Eye (tissue), 1 donor: ENCODE measurements around the gene OSTF1.

Experiments
- DNase-seq: peaks from one replicate; pipeline ENCODE4 v3.0.0-alpha.2; 2015

Gene OSTF1

DNA sequence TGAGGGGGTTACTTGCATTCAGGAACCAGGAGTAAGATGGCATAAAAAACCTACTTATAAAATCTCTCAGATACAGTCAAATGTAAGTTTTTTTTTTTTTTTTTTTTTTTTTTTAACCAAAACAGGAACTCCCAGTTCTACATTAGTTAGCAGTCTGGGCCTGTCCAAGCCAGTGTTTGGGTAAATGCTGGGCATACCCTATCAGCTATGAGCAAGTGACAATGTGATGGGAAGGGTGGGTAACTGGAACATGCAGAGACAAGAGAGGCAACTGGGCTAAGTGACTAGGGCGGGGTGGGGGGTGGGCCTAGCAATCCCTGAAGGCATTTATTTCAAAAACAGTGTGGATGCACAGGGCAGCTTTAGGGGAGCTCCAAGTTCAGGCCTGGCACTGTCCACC lies 2.7 kb upstream of the OSTF1 start:
- DNase-seq, result no peak

DNA sequence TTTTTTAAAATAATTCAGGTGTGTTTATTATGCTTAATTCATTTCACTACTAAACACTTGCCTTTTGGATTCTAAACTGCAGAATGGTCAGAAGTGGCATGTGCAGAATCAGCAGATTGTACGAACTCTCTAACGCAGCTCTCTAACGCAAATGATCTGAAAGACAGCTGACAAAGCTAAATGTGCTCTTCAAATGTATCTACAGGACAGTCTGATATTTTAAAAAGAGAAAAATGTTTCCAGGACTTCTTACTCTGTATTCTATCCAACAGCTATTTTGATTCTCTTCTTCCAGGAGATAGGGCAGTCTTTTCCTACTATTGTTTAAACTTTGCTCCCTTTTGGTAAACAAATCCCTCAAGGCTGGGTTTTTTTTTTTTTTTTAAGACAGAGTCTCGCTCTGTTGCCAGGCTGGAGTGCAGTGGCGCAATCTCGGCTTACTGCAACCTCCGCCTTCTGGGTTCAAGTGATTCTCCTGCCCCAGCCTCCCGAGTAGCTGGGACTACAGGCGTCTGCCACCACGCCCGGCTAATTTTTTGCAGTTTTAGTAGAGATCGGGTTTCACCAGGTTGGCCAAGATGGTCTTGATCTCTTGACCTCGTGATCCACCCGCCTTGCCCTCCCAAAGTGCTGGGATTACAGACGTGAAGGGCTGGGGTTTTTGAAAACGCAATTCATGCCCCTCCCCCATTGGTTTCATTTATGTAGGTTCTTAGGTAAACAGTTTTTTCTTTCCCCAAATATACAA lies 1.6 kb upstream of the OSTF1 start:
- no peak for DNase-seq

- peak; percentile 66 for DNase-seq
These were observed 958 bp upstream of the OSTF1 start for GRCh38 chr9:75087289-75087823.

- peak; percentile 80 for DNase-seq
These were observed 495 bp downstream of the OSTF1 start for GRCh38 chr9:75088646-75089372.

DNA sequence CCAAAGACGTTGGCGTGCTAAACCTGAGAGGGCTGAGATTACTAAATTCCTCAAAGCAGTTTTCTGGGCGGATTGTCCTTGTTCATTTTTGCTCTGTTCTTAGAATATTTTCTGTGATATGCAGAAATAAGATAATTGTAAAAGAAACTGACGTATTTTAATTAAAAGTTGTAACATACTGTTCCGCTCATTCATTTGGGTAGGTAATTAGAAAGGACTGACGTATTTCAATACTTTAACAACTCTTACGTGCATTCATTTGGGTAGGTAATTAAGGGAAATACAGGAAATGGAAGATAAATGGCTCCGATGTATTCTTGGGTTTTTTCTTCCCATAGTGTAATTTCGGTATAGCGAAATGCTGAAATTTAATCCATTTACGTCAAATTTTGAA lies 1.1 kb downstream of the OSTF1 start:
- no peak for DNase-seq

DNA sequence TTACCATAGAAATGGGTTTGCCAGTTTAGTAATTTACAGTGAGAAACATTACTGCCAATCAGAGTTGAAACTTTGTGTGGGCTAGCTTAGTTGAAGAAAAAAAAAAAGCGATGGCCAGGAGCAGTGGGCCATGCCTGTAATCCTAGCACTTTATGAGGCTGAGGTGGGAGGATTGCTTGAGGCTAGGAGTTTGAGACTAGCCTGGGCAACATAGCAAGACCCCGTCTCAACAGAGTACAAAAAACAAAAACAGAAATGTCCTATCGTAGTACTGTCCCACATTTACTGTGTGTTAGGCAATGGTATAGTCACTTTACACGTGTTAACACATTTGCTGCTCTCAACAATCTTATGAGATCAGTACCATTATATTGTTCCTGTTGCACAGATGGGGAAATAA lies 2.3 kb downstream of the OSTF1 start:
- no peak for DNase-seq

- DNase-seq, result no peak
These were observed 4.5 kb downstream of the OSTF1 start for GRCh38 chr9:75092766-75093165.

DNA sequence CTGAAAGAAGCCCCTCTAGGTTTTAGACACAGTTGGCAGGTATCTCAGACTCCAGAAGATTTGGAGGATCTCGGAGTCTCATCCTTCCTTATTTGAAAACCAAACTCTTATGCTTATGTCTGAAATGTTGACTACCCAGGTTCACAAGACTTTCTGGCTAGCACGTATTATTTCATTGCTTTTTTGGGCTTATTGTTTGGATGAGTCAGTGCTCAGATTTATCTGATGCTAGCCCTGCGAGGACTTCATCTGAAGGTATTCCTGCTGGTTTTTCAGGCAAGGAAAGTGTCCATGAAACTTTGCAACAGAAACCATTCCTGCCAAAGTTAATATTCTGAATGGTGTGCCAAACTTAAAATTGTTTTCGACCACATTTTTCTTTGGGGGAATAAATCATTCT lies 8.5 kb downstream of the OSTF1 start:
- DNase-seq, result no peak

DNA sequence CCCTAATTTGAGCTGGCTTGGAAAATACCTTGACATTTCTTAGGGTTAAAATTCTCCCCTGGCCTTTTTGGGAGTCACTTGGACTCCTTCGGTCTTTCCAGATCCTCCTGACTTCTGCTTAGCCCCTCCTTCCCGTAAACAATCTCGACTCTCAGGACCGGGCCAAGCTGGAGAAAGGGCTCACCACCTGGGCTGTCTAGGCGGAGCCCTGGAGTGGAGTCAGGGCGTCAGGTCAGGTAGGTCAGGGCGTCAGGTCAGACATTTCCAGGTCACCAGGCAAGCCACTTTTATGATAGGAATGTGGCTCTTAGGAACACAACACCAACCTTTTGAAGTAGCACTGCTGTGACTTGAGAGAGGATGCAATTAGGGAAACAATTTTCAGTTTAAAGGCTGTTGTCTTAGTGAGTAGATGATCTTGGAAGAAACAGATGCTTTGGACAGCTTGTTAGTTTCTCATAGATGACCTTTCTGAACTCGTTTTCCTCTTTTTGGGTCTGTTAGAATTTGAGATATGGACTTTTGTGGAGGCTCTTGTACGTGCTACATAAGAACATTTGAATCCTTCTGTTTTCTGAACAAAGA lies 12.8 kb downstream of the OSTF1 start:
- no peak for DNase-seq

DNA sequence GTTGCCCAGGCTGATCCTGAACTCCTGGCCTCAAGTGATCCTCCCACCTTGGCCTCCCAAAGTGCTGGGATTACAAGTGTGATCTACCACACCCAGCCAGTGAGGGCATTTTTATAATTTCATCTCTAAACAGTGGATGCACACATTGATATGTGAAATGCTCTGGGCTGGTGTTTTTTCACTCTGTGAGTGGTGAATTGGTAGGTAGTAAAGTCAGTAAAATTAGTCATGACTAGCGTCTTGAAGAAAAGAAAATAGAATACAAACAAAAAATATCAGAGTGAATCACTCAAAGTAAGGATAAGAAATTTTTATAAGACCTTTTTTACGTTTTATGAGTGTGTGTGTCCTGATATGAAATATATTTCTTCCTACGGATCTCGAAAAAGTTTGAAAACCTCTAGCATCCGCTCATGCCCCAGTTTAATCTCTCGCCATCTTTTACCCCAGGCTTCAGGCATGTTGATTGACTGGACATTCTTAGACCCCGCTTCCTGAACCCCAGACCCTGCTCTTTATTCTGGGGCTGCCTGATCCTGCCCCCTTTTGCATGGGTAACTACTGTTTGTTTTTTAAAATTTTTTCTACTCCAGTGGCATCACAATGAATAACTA lies 14.0 kb downstream of the OSTF1 start:
- DNase-seq, result no peak

DNA sequence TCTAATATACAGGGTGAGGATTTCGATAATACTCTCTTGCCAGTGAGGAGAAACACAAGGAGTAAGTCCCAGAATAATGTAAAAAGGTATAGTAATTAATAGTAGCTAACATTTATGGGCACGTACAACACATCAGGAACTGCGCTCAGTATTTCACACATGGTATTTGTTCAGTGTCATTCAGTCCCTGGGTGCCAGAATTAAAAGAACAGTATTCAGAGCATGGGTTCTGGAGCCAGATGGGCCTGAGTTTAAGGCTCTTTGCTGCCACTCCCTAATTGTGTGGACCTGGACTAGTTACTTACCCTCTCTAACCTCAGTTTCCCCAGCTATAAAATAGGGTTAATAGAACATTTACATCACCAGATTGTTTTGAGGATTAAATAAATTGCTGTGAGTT lies 16.3 kb downstream of the OSTF1 start:
- DNase-seq, result no peak

- DNase-seq, result no peak
These were observed 16.8 kb downstream of the OSTF1 start for GRCh38 chr9:75105019-75105540.

DNA sequence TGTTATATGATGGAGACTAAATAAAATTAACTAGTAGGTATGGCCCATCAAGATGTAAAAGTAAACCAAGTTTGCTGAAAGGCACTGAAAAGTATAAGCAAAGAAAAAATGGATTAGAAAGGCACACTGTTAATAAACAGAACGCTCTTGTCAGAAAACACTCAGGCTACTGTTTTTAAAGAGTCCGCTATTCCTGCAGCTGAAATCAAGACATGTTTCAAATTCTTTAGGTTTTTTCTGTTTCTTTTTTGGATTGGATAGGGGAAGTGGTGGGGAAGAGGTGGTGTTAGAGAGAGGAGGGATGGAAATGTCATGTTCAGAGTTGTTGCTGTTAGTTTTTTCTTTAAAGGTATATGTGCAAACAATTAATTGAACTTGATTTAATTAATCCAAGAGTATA lies 17.5 kb downstream of the OSTF1 start:
- no peak for DNase-seq

- no peak for DNase-seq
These were observed 18.5 kb downstream of the OSTF1 start for GRCh38 chr9:75106857-75107256.

GRCh38 chr9:75108571-75108970 lies 20.3 kb downstream of the OSTF1 start:
- DNase-seq, result no peak

GRCh38 chr9:75109210-75109839 lies 21.0 kb downstream of the OSTF1 start:
- no peak for DNase-seq

- no peak for DNase-seq
These were observed 22.8 kb downstream of the OSTF1 start for GRCh38 chr9:75111019-75111622.

DNA sequence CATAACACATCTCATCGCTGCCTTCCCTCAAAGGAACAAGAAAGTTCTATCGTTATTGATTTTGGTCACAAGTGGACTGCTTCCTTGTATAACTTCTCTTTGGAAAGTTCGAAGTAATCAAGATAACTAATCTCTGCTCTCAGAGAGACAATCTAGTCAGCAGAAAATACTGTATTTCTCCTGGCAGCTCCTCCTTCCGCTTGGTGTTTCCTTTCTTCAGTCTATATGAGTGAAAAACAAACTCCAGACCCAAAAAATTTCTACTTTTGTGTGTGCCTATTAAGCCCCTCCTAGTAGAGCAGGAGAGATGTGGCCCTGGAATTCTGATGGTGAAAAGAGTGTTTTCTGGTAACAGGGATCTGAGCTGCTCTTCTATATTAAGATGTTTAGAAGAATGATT lies 24.5 kb downstream of the OSTF1 start:
- no peak for DNase-seq

- DNase-seq, result no peak
These were observed 28.0 kb downstream of the OSTF1 start for GRCh38 chr9:75116306-75116705.

- DNase-seq, result no peak
These were observed 29.2 kb downstream of the OSTF1 start for GRCh38 chr9:75117564-75117963.

- no peak for DNase-seq
These were observed 32.4 kb downstream of the OSTF1 start for GRCh38 chr9:75120686-75121085.

GRCh38 chr9:75121914-75122558 lies 33.7 kb downstream of the OSTF1 start:
- no peak for DNase-seq
